GM23248 (cell line): ENCODE measurements around the gene GDF11.

Experiments
- EZH2 ChIP-seq: fragments of 200-600 bp; sonication (generic); IDR thresholded peaks from 2 replicates; pipeline ENCODE4 v1.6.1; 2018; ENCODE audit warnings: antibody characterized with exemption, mild to moderate bottlenecking; ENCODE audit not compliant: insufficient read depth, poor library complexity, severe bottlenecking
- EZH2phosphoT487 ChIP-seq: fragments of 200-600 bp; sonication (generic); IDR thresholded peaks from 2 replicates; pipeline ENCODE4 v1.6.1; 2018; ENCODE audit warnings: antibody characterized with exemption, moderate library complexity, mild to moderate bottlenecking, low read depth; ENCODE audit not compliant: insufficient read depth

GRCh38 chr12:55721601-55722213, 21.2 kb upstream of the GDF11 start:
- no peak for TF ChIP-seq EZH2phosphoT487
- TF ChIP-seq EZH2 = no peak
